ENCODE data around the gene FRAS1.

GRCh38 chr4:78083035-78083434, 25.9 kb downstream of the FRAS1 start:
- TF ChIP-seq GATA2 (IDR thresholded peaks at IDR 0.05; ENCODE audit: low read depth, low read length): no peak
- no peak for TF ChIP-seq GATA3 (IDR thresholded peaks at IDR 0.05; ENCODE audit: low read depth, low read length)
